ENCODE results near the gene KREMEN1.
"Not testable (repeated sequence)": the region's sequence is repeated elsewhere in the genome, so short reads cannot be mapped to it uniquely, and the experiment has no call there.

Gene KREMEN1

DNA sequence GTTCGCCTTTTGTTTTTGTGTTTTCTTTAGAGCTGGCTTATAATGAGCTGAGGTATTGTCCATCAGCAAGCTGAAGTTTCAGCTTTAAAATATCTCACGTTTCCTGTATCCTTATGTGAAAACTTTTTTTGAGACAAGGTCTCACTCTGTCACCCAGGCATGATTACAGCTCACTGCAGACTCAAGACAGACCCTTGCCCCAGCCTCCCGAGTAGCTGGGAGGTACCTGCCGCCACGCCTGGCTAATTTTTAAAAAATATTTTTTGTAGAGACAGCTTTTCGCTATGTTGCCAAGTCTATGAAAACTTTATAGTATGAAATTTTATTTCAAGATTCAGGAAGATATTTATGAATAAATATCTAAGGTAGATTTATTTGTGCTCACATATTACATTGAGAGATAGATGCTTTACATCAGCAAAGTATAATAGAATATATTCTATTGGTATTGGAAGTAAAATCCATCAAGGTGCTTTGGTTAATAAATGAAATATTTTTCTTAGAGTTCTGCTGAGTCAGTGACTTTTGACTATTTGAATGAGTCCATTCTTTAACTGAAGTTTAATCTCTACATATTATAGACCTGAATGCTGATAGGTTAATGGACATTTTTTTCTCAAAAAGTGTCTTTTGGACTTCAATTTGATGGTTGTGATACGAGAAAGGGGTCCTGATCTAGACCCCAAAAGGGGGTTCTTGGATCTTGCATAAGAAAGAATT, 10.2 kb downstream of the KREMEN1 start:
- Histone ChIP-seq H3K4me2 (ENCODE audit: low read length) (no peak overlapping the region), H3K9me3 (replicated peaks; ENCODE audit: low read length) (no peaks in the 10 kb centered on the region), H3K4me1 (ENCODE audit: control insufficient read depth, insufficient read depth, low read length) (peaks cover 14% of the 10 kb centered on the region), H3K36me3 (ENCODE audit: insufficient read depth, low read length) (no peaks in the 10 kb centered on the region), H3K27me3 (ENCODE audit: control insufficient read depth, insufficient read depth, low read length) (no peaks in the 10 kb centered on the region), H3K4me3 (ENCODE audit: low read length) (no peak overlapping the region), H3K9ac (ENCODE audit: low read depth, low read length) (no peak overlapping the region)

- not testable (repeated sequence) for H3K27me3 ChIP-seq (ENCODE audit: control insufficient read depth, insufficient read depth, low read length); H3K9me3 ChIP-seq (replicated peaks; ENCODE audit: low read length); H3K9ac ChIP-seq (ENCODE audit: low read depth, low read length); H3K36me3 ChIP-seq (ENCODE audit: insufficient read depth, low read length); H3K4me3 ChIP-seq (ENCODE audit: low read length); H3K4me2 ChIP-seq (ENCODE audit: low read length)
- H3K4me1 ChIP-seq (ENCODE audit: control insufficient read depth, insufficient read depth, low read length), result peaks cover 14% of the 10 kb centered on the region
Measured at GRCh38 chr22:29083576-29083932, 10.7 kb downstream of the KREMEN1 start.

- H3K4me1 ChIP-seq (ENCODE audit: control insufficient read depth, insufficient read depth, low read length), result peaks cover 13% of the 10 kb centered on the region
- no peaks in the 10 kb centered on the region for H3K27me3 ChIP-seq (ENCODE audit: control insufficient read depth, insufficient read depth, low read length)
- H3K36me3 ChIP-seq (ENCODE audit: insufficient read depth, low read length), result no peaks in the 10 kb centered on the region
- no peak overlapping the region for H3K4me3 ChIP-seq (ENCODE audit: low read length)
- H3K9me3 ChIP-seq (replicated peaks; ENCODE audit: low read length), result no peaks in the 10 kb centered on the region
- H3K9ac ChIP-seq (ENCODE audit: low read depth, low read length), result no peak overlapping the region
- H3K4me2 ChIP-seq (ENCODE audit: low read length), result no peak overlapping the region
Measured at GRCh38 chr22:29083933-29084591, 11.2 kb downstream of the KREMEN1 start.

DNA sequence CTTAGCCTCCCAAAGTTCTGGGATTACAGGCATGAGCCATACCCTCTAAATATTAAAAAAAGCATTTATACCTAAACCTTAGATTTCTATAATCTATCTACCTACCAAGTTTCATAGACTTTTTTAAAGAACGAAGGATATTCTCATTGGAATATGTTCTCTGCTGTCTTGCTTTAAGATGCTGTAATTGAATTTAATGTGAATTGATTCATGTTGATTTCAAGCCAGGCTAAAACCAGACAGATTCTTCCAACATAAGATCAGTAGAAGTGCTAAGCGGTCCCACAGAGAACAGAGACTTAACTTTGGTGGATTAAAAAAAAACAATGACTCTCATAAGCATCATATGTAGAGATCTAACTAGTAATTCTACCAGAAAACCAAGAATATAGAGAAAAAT, 14.2 kb downstream of the KREMEN1 start:
- Histone ChIP-seq H3K4me2 (ENCODE audit: low read length) (no peak overlapping the region), H3K27me3 (ENCODE audit: control insufficient read depth, insufficient read depth, low read length) (peaks cover 7% of the 10 kb centered on the region), H3K4me1 (ENCODE audit: control insufficient read depth, insufficient read depth, low read length) (peaks cover 7% of the 10 kb centered on the region), H3K4me3 (ENCODE audit: low read length) (no peak overlapping the region), H3K9me3 (replicated peaks; ENCODE audit: low read length) (no peaks in the 10 kb centered on the region), H3K9ac (ENCODE audit: low read depth, low read length) (no peak overlapping the region), H3K36me3 (ENCODE audit: insufficient read depth, low read length) (no peaks in the 10 kb centered on the region)

DNA sequence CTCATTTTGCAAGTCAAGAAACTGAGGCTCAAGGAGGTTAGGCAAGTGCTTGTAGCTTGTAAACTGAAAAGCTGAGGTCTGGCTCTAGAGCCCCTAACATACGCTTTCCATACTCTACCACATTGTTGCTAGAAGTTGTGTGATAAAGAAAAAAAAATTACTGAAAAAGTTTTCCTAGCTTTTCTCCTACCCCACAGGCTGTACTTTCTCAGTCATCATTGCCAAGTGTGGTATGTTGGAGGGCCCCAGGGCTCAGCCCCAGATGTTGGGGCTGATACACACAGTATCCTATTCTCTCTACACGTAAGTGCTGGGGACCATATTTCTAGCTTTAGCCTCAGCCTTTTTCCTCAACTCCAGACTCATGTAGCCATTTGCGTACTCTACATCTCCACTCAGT, 16.0 kb downstream of the KREMEN1 start:
- H3K4me2 ChIP-seq (ENCODE audit: low read length), result no peak overlapping the region
- no peak overlapping the region for H3K9ac ChIP-seq (ENCODE audit: low read depth, low read length)
- no peak overlapping the region for H3K4me3 ChIP-seq (ENCODE audit: low read length)
- peaks cover 10% of the 10 kb centered on the region for H3K4me1 ChIP-seq (ENCODE audit: control insufficient read depth, insufficient read depth, low read length)
- no peaks in the 10 kb centered on the region for H3K36me3 ChIP-seq (ENCODE audit: insufficient read depth, low read length)
- H3K27me3 ChIP-seq (ENCODE audit: control insufficient read depth, insufficient read depth, low read length), result peaks cover 7% of the 10 kb centered on the region
- no peaks in the 10 kb centered on the region for H3K9me3 ChIP-seq (replicated peaks; ENCODE audit: low read length)

DNA sequence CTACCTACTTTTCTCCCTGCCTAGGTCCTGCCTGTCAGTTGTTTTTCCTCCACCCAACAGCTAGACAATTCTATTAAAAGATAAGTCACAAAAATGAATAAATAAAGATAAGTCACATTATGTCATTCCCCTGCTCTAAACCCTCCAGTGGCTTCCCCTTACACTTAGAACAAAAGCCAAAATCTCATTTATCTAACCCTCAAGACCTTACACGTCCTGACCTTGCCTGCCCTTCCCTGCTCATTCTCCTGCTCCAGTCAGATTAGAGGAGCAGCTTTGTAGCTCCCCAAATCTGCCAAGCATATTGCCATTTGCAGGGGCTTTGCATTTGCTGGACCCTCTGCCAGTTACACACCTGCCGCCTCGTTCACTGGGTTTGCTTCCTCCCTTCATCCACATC, 16.7 kb downstream of the KREMEN1 start:
- Histone ChIP-seq H3K9ac (ENCODE audit: low read depth, low read length) (no peak overlapping the region), H3K4me3 (ENCODE audit: low read length) (no peak overlapping the region), H3K4me2 (ENCODE audit: low read length) (no peak overlapping the region), H3K36me3 (ENCODE audit: insufficient read depth, low read length) (no peaks in the 10 kb centered on the region), H3K27me3 (ENCODE audit: control insufficient read depth, insufficient read depth, low read length) (peaks cover 7% of the 10 kb centered on the region), H3K9me3 (replicated peaks; ENCODE audit: low read length) (no peaks in the 10 kb centered on the region), H3K4me1 (ENCODE audit: control insufficient read depth, insufficient read depth, low read length) (peaks cover 10% of the 10 kb centered on the region)

DNA sequence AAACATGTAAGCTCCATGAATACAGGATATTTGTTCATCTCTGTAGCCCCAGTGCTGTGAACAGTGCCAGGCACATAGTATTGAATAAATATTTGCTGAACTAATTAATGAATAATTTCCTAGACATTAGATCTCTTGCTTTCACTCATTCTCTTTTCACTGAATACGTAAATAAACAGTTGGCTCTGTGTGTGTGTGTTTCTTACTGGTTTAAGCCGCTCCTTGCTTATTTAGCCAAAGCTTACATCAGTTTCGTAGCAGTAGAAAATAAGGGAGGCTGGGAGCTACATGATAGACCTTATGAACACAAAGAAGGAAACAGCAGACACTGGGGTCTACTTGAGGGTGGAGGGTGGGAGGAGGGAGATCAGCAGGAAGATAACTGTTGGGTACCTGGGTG, 17.2 kb downstream of the KREMEN1 start:
- H3K9ac ChIP-seq (ENCODE audit: low read depth, low read length), result no peak overlapping the region
- H3K4me1 ChIP-seq (ENCODE audit: control insufficient read depth, insufficient read depth, low read length), result peaks cover 10% of the 10 kb centered on the region
- no peaks in the 10 kb centered on the region for H3K9me3 ChIP-seq (replicated peaks; ENCODE audit: low read length)
- H3K27me3 ChIP-seq (ENCODE audit: control insufficient read depth, insufficient read depth, low read length), result peaks cover 7% of the 10 kb centered on the region
- no peak overlapping the region for H3K4me3 ChIP-seq (ENCODE audit: low read length)
- no peak overlapping the region for H3K4me2 ChIP-seq (ENCODE audit: low read length)
- H3K36me3 ChIP-seq (ENCODE audit: insufficient read depth, low read length), result no peaks in the 10 kb centered on the region

- H3K4me1 ChIP-seq (ENCODE audit: control insufficient read depth, insufficient read depth, low read length), result peaks cover 19% of the 10 kb centered on the region
- H3K4me2 ChIP-seq (ENCODE audit: low read length), result no peak overlapping the region
- no peaks in the 10 kb centered on the region for H3K36me3 ChIP-seq (ENCODE audit: insufficient read depth, low read length)
- H3K27me3 ChIP-seq (ENCODE audit: control insufficient read depth, insufficient read depth, low read length), result peaks cover 7% of the 10 kb centered on the region
- no peaks in the 10 kb centered on the region for H3K9me3 ChIP-seq (replicated peaks; ENCODE audit: low read length)
- no peak overlapping the region for H3K4me3 ChIP-seq (ENCODE audit: low read length)
- no peak overlapping the region for H3K9ac ChIP-seq (ENCODE audit: low read depth, low read length)
Measured at GRCh38 chr22:29092243-29092642, 19.4 kb downstream of the KREMEN1 start.

GRCh38 chr22:29093030-29093429, 20.2 kb downstream of the KREMEN1 start:
- no peak overlapping the region for H3K4me3 ChIP-seq (ENCODE audit: low read length)
- H3K4me1 ChIP-seq (ENCODE audit: control insufficient read depth, insufficient read depth, low read length), result peaks cover 19% of the 10 kb centered on the region
- no peaks in the 10 kb centered on the region for H3K36me3 ChIP-seq (ENCODE audit: insufficient read depth, low read length)
- H3K27me3 ChIP-seq (ENCODE audit: control insufficient read depth, insufficient read depth, low read length), result peaks cover 7% of the 10 kb centered on the region
- no peak overlapping the region for H3K4me2 ChIP-seq (ENCODE audit: low read length)
- no peaks in the 10 kb centered on the region for H3K9me3 ChIP-seq (replicated peaks; ENCODE audit: low read length)
- H3K9ac ChIP-seq (ENCODE audit: low read depth, low read length), result no peak overlapping the region

DNA sequence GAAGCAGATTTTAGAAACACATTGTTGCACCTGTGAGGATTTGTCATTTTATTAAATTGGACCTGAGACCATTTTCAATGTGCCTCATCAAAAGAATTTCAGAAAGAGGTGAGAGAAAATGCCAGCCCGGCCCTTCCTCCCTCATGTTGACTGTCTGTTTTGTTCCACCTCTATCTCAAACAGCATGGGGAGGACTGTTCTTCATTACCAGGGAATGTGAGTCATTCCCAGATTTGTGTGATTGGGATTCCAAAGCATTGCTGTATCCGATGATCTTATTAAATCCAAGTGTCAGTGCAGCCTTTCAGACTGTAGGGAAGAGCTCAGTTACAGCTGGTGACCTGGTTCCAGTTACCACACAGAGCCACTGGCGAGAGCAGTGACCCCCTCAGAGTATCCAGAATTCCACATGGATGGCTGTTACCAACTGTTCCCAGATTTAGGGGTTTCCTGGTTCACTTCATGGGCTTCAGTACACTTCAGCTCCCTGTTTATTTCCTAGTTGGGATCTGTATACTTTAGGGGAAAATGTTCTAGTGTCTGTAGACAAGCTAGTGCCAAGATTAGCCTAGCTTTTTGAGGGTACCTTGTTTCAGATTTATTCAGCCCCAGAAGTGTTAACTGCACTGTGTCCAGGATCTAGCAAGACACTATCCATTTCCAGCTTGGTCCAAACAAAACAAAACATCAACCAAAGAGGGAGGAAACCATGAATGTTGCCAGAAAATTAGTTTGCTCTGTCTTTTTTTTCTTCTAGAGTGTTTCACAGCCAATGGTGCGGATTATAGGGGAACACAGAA, 20.9 kb downstream of the KREMEN1 start:
- Histone ChIP-seq H3K9ac (ENCODE audit: low read depth, low read length) (no peak overlapping the region), H3K4me3 (ENCODE audit: low read length) (no peak overlapping the region)

GRCh38 chr22:29095459-29095858, 22.6 kb downstream of the KREMEN1 start:
- H3K4me2 ChIP-seq (ENCODE audit: low read length), result no peak overlapping the region
- no peaks in the 10 kb centered on the region for H3K36me3 ChIP-seq (ENCODE audit: insufficient read depth, low read length)
- H3K9ac ChIP-seq (ENCODE audit: low read depth, low read length), result no peak overlapping the region
- peaks cover 19% of the 10 kb centered on the region for H3K4me1 ChIP-seq (ENCODE audit: control insufficient read depth, insufficient read depth, low read length)
- no peak overlapping the region for H3K4me3 ChIP-seq (ENCODE audit: low read length)
- no peaks in the 10 kb centered on the region for H3K9me3 ChIP-seq (replicated peaks; ENCODE audit: low read length)
- H3K27me3 ChIP-seq (ENCODE audit: control insufficient read depth, insufficient read depth, low read length), result no peaks in the 10 kb centered on the region

More for the DNA sequence above, 20.9 kb downstream of the KREMEN1 start:
- Histone ChIP-seq H3K36me3 (ENCODE audit: insufficient read depth, low read length) (no peaks in the 10 kb centered on the region), H3K4me2 (ENCODE audit: low read length) (no peak overlapping the region), H3K9me3 (replicated peaks; ENCODE audit: low read length) (no peaks in the 10 kb centered on the region), H3K27me3 (ENCODE audit: control insufficient read depth, insufficient read depth, low read length) (peaks cover 7% of the 10 kb centered on the region), H3K4me1 (ENCODE audit: control insufficient read depth, insufficient read depth, low read length) (peaks cover 19% of the 10 kb centered on the region)
